Adipose tissue (tissue), 3 donors: ENCODE results near the gene APBB2. TPM values are rescaled to one million over a fixed set of nuclear protein-coding genes. Genes with fewer than 3 reads are reported as not detected.

Experiments used
- H3K27ac ChIP-seq: one replicate; pipeline ENCODE4 v1.5.1; 2013; ENCODE audit warnings: low read depth, low read length
- WGBS, 3 donors: extraction: QIAGEN DNeasy Blood & Tissue Kit; methylation state at CpG; one replicate each; pipeline ENCODE4 v1.1.7; 2013; 5-methylcytosine and 5-hydroxymethylcytosine counted together
- polyA plus RNA-seq, 3 donors: library from polyadenylated mRNA; stranded (reverse); fragments of 200-250 nt; gene quantifications; one replicate each; pipeline ENCODE4 v1.2.3, GENCODE V29; 2013
- donor health status: healthy with polysubstance abuse.
- donor health status: Bipolar disorder and iron deficiency.
- donor health status: healthy.

Gene APBB2
- polyA plus RNA-seq, 3 donors: 6.1 to 36.6 (median 27.3) TPM

DNA sequence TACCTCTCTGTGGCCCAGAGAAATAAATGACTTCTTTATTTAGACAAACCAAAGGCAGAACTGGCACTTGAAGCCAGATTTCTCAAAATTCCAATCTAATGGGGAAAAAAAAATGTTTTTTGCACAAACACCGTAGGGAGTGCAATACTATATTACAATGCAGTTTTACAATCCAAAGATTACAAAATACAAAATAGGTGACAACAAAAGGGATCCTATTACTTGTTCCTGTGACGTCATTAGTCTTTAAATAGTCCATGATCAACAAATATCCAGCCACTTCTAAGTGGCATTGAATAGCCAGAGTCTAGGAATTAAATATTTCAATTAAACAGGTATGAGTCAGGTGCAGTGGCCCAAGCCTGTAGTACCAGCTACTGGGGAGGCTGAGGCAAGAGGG, 3.0 kb upstream of the APBB2 start:
- no peak overlapping the region for H3K27ac ChIP-seq
- WGBS, 3 donors: 41 to 74% (median 67%) methylated on average over 2 of the region's 2 CpGs

DNA sequence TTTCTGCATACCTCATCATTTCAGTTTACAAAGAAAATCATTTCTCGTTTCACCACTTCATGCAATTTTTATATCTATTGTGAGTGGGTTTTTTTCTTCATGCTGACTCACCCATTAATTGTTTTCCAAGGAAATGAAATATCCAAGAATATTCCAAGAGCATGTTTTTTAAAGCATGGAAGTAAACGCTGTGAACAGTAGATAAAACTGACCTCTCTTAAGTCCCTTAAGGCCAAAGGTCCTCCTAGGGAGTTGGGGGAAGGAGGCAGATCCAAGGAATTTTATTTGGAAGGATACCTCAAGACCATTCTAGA, 2.6 kb upstream of the APBB2 start:
- 5 to 15% (median 13%) methylated on average over 2 of the region's 2 CpGs for WGBS, 3 donors
- H3K27ac ChIP-seq: no peak overlapping the region

DNA sequence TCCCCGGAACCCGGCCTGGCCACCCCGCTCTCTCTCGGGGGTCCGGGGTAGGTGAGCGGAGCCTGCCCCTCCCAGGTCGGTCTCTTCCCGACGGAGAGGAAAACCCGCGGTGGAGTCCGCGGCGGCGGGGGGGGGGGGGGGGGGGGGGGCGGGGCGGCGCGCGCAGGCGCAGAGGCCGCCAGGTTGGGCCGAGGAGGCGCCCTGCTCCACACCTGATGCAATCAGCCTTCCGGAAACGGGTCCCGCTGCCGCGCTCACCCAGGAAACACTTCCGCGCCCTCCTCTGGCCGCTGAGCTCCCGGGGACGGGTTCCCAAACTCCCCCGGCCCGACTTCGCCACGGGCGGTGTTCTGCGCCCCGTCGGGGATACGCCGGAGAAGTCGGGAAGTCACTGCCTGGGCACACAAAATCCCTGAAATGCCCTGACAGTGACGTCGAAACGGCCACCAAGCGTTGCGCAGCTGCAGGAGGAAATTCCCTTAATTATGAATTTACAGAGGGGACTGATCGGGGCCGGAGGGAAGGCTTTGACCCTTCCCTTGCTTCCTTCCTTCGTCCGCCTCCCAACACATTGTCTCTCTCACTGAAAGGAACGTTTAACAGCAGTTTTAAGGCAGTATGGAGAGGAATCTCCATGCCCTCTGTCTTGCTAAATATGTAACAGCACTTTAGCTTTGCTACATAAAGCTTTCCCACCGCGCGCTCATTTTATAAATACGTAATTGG, 2.1 kb upstream of the APBB2 start:
- 1 to 3% (median 1%) methylated on average over 38 to 59 of the region's 59 CpGs for WGBS, 3 donors
- no peak overlapping the region for H3K27ac ChIP-seq

DNA sequence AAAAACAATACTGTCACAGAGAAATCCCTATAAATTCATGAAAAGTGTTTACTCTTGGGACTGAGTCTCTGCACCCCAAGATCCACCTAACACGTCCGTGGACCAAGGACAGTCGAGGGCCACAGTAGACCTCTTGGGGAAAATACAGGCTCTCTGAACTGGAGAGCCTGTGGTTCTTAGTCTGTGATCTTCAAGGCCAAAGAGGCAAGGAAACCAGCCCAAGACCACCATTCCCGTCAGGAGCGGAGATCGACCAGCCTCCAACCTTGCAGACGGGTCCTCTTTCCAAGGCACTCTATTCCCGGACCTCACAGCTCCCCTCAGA, 1.6 kb upstream of the APBB2 start:
- WGBS, 3 donors: 5 to 27% (median 26%) methylated on average over 8 of the region's 8 CpGs
- no peak overlapping the region for H3K27ac ChIP-seq

DNA sequence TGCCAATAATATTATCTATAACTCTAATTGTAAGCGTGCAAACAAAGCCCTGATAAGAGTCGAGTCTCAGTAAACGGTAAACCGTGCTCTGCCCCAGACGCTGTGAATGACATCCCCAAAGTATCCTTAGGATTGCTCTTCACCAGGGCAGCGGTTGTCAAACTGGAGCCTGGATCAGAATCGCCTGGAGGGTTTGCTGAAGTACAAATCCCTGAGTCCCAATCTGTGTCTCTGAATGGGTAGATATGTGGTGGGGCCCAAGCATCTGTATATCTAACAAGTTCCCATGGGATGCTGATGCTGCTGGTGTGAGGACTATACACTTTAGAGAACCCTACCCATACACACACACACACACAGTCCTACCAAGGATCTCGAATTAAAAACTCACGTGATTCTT, 813 bp upstream of the APBB2 start:
- 32 to 48% (median 36%) methylated on average over 9 of the region's 9 CpGs for WGBS, 3 donors
- H3K27ac ChIP-seq: no peak overlapping the region

DNA sequence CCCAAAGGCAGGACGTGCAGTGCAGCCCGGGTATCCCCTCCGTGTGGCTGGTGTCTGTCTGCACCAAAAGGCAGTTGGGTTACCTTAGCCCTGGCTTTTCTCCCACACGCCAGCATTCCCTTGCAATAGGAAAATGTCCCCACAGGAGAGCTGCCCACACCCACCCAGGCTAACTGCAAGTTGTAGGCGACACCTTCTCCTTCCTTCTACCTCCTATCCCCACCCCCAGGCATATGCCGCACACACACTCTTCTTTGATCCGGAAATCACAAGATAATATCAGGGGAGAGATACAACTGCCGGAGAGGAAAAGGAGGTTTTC, 444 bp upstream of the APBB2 start:
- WGBS, 3 donors: 8 to 16% (median 11%) methylated on average over 8 of the region's 8 CpGs
- no peak overlapping the region for H3K27ac ChIP-seq

DNA sequence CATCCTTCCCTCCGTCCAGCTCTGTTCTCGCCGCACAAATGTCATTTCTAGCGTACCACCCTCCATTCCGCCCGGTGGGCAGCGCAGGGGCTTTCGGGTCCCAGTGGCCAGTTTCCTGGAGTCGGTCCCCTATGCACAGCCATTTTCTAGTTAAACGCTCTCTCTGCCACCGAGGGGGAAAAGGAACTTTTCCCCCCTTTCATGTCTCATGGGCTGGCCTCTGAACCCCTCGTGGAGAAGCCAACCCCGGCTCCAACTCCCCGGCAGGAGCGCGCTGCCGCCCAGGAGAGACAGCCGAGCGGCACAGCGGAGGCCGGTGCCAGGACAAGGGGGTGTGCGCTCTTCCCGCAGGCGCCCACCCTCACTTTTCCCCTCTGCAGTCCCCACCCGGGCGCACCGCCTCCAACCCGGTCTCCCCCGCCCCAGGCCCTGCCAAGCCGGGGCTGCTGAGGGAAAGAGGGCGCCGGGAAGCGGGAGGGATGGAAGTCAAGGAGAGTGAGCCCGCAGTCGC, 662 bp downstream of the APBB2 start:
- 1% methylated on average over 24 to 35 of the region's 35 CpGs for WGBS, 3 donors

DNA sequence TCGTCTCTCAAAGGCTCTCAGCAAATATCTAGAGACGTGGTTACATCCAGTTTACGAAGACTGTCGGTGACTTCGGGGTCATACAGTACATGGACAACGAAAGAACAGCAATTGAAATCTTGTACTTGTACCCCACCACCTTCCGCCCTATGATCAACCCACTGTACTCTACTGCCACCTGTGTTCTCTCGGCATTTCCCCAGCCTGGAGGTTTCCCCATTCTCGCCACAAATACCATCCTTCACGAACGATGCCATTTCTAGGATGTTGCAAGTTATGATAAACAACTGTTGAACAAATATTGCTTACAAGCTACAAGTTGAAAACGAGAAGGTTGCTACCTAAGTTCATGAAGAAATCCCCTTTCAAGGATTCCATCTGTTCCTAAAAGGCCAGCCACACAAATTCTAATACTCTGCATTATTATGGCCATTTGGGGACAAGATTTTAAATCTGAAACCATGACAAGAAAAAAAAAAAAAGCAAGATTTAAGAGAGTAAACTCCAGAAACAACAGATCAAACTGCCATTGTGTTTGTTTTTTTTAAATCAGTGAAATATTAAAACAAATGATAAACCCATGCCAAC, 1.6 kb downstream of the APBB2 start:
- 5 to 11% (median 8%) methylated on average over 12 of the region's 12 CpGs for WGBS, 3 donors
- no peak overlapping the region for H3K27ac ChIP-seq

More for the DNA sequence above, 662 bp downstream of the APBB2 start:
- no peak overlapping the region for H3K27ac ChIP-seq

DNA sequence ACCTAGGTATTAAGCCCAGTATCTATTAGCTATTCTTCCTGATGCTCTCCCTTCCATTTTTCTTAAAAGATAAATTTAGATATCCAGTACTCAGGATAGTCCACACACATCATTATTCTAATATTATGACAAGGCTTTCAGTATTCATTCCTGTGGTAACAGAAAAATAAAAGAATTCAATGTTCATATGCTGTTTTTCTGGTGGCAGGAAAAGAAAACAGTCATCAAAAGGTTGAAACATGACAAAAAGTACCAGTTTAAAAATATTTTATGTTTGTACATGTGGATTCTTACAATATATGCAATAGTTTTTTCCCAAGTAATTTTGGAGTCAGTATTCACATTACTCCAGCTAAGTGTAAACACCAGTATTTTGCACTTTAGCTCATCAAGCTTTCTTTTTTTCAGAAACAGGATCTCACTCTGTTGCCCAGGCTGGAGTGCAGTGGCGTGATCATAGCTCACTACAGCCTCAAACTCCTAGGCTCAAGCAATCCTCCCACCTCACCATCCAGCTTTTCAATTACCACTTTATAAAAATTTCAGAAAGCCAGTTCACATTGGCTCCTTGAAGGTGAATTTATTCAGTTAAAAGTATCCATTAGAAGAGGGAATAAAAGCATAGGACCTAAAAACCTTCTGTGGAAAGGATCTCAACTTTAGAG, 2.3 kb downstream of the APBB2 start:
- WGBS, 3 donors: 78 to 94% (median 79%) methylated on average over 1 of the region's 1 CpG
- no peak overlapping the region for H3K27ac ChIP-seq

DNA sequence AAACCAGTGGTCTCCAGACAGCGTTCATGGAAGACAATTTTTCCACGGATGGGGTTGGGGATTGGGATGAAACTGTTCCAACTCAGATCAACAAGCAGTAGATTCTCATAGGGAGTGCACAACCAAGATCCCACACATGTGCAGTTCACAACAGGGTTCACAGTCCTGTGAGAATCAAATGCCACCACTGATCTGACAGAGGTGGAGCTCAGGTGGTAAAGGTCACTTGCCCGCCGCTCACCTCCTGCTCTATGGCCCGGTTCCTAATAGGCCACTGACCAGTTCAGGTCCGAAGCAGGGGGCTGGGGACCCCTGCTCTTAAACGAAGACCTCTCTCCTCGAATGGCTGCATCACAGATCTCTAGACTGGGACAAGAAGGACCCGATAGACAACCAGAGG, 4.4 kb downstream of the APBB2 start:
- no peak overlapping the region for H3K27ac ChIP-seq
- WGBS, 3 donors: 83 to 92% (median 90%) methylated on average over 9 of the region's 9 CpGs

DNA sequence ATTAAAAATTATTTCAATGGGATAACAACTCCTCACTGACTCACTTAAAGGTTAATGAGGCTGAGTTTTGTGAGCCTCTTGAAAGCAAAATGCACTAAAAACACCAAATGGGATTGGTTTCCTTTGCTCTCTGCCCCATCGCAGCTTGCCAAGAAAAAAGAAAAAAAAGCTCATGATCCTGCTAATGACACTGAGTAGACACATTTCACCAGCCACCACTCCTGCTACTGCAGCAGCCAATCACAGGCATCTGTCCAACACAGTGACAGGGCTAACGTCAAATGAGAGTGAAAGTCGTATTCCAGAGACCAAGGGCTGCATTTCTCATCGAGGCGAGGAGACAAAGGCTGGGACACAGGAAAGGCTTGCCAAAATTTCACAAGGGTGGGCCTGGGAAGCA, 5.2 kb downstream of the APBB2 start:
- no peak overlapping the region for H3K27ac ChIP-seq
- WGBS, 3 donors: 47 to 67% (median 54%) methylated on average over 5 of the region's 5 CpGs

DNA sequence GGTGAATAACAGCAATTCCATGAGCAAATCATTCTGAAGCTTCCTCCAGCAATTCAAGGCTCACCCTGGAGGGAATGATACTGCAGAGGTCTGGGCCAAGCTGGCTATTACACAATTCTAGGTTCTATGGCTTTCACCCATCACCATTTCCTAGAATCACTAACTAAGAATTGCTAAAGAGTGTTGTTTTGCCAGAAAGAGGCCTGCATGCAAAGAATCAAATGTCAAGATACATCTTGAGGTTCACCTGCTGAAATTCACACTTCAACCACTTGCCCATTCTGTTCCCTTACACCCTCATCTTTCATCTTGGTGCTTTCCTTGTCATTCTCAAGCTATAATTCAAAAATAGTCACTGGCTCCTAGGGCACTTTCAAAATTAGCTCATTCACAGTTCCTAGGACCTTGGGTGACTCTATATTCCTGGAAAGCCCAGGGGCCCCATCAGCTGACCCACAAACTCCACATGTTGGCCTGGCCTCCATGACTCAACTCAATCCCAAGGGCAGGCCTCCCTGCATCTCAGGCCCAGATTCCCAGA, 7.0 kb downstream of the APBB2 start:
- no peak overlapping the region for H3K27ac ChIP-seq

DNA sequence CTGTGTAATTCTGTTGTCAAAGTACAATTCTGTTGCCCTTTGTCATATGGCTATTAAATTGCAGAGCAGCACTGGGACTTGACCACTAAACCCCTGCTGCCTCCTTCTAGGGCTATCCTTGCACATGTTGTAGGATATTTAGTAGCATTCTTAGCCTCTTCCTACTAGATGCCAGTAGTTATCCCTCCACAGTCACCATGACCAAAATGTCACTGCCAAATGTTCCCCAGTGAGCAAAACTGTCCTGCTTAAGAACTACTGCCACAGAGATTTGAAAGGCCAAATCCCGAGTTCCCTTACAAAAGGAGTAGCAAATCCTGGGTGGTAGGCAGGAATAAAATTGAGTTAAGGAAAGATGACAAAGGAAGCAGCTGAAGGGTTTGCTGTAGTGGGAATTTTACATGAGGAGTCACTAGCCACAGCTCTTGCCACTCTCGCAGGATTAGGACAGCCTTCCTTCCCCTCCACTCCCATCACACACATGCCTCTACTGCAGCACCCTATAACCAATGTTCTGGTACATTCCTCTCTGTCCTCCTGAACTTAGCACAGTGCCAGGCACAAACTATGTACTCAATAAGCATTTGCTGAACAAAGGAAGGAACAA, 8.4 kb downstream of the APBB2 start:
- 77 to 95% (median 92%) methylated on average over 2 of the region's 2 CpGs for WGBS, 3 donors
- H3K27ac ChIP-seq: no peak overlapping the region

DNA sequence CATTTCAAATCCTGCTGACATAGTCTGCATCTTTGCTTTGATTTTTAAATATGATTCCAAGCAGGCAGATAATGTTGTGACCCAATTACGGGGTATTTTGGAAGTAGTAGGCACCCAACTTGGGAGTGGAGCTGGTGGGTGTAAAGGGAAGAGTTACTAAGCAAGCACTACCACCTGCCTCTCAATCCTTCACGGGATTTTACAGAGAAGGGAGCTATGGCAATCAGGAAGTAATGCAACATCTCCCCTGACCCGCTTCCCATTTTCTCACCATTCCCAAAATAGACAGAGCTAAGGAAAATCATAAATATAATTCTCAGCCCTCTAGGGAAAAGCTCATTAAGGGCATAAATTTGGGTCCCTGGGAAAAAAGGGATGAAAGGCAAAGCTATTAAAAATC, 9.2 kb downstream of the APBB2 start:
- 34 to 75% (median 37%) methylated on average over 3 of the region's 3 CpGs for WGBS, 3 donors
- H3K27ac ChIP-seq: no peak overlapping the region

DNA sequence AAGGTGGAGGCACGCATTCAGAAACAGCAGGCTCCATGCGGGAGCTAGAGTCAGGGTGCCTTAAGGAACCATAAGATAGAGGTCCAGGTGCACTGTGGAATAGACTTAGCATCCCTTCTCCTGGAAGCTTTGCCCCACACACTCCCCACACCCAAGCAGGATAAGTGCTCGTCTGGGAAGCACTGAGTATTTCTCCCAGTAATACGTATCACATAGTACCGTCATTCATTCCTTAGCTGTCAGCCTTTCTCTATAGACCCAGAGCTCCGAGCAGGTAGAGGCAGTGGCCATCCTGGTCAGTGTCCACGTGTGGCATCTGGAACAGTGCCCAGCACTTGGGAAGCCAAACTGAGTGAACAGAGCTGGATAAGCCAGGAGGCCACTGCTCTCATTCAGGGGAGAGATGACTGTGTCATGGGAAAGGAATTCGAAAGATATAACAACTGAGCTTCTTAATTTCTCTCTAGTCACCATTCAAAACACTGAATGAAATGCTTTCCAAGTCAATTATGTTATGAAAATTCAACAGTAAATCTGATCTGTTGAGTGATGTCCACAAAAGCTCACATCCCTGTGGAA, 9.9 kb downstream of the APBB2 start:
- no peak overlapping the region for H3K27ac ChIP-seq
- 56 to 72% (median 67%) methylated on average over 8 of the region's 8 CpGs for WGBS, 3 donors

DNA sequence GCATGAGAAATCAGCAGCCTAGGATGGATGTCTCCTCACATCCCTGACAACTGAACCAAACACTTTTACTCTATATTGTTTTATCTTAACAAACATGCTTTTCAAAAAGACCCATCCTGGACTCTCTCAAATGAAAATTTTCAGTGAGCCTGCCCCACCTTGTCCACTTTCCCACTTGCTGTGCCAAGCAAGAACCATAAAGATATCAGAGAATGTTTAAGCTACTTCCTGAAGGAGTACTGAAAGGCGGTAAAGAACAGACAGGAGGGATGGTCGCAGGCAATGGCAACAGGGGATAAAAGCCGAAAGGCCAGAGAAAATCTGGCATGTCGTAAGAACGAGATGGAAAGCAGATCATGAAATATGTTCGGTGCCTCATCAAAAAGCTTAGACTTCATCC, 10.5 kb downstream of the APBB2 start:
- H3K27ac ChIP-seq: no peak overlapping the region

DNA sequence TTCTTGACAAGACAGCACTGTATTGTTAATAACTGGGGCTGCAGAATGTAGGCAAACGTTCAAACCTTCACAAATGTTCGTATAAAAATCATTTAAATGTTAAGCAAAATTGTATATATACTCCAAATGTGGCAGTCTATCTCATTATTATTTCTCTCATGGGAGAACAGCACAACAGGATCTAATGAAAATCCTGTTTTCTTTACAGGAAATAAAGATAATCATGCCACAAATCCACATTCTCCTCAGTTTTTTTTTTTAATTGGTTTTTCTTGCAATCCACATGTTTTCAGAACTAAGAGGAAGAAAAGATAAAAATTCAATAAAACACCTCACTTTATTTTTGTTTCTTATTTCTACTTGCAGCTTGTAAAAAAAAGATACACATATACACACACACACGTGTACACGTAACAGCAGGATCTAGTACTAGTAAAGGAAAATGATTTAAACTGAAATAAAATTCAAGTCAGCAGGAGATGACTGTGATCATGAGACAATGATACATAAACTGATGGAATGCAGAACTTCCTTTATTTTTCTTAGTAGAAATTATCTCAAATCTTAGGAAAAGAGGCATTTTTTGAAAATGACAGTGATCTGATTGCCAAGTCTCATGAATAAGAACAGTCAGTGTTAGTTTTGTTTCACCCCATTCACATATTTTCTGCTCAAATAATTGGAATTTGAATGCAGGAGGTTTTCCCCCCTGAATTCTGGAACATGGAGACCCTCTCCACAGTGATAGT, 11.3 kb downstream of the APBB2 start:
- WGBS, 3 donors: 53 to 63% (median 55%) methylated on average over 4 of the region's 4 CpGs
- no peak overlapping the region for H3K27ac ChIP-seq

More for the DNA sequence above, 10.5 kb downstream of the APBB2 start:
- 83 to 89% (median 86%) methylated on average over 6 of the region's 6 CpGs for WGBS, 3 donors

DNA sequence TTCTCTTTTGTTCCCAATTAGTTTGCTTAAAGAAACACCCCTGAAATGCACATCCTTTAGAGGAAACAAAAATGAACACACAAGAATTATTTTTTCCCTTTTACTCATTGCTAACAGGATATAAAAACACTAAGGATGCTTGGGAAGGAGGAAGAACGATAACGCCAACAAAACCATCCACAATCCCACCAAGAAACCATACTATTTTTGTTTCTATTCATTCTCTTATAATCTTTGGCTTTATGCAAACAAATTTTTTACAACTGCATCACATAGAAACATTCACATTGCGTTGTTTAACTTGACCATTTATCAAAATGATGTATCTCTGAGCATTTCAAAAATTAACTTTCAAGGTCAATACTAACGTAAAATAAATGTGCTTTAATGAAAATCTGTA, 12.0 kb downstream of the APBB2 start:
- no peak overlapping the region for H3K27ac ChIP-seq
- WGBS, 3 donors: 39 to 72% (median 69%) methylated on average over 4 of the region's 4 CpGs
